GM23338 (cell line): ENCODE measurements around the gene NAALADL2.

ENCODE experiments used
- CTCF ChIP-seq, 2 experiments: fragments of 200-600 bp in 1 of 2; sonication (generic) in 1 of 2; conservative IDR thresholded peaks; 2 replicates each; pipeline versions ENCODE4 v1.5.1 to v1.6.1; 2016 to 2017; ENCODE audit warnings: antibody characterized with exemption in 2 of 2, low read depth in 2 of 2, mild to moderate bottlenecking in 2 of 2, moderate library complexity in 1 of 2
- EZH2 ChIP-seq: fragments of 200-600 bp; sonication (generic); IDR thresholded peaks from one replicate; pipeline ENCODE4 v1.8.0; 2017; ENCODE audit warnings: antibody characterized with exemption, mild to moderate bottlenecking, low read depth; ENCODE audit not compliant: unreplicated experiment
- EZH2phosphoT487 ChIP-seq: fragments of 200-600 bp; sonication (generic); IDR thresholded peaks from one replicate; pipeline ENCODE4 v1.8.1; 2018; ENCODE audit warnings: antibody characterized with exemption; ENCODE audit not compliant: unreplicated experiment
- POLR2AphosphoS5 ChIP-seq: IDR thresholded peaks from 2 replicates; pipeline ENCODE4 v1.6.1; 2016; ENCODE audit warnings: antibody characterized with exemption, low read depth
- ZNF462 ChIP-seq: fragments of 250-450 bp; sonication (Bioruptor Pico); IDR thresholded peaks from 2 replicates; pipeline ENCODE4 v1.5.0; 2020; ENCODE audit warnings: mild to moderate bottlenecking, moderate library complexity

- no peak for TF ChIP-seq POLR2AphosphoS5
- no peak for TF ChIP-seq CTCF (conservative IDR thresholded peaks at IDR 0.05; ENCODE audit: low read depth in 2 of 2)
- no peak for TF ChIP-seq EZH2phosphoT487
- no peak for TF ChIP-seq EZH2
- no peak for TF ChIP-seq ZNF462 (CRISPR knock-in tag)
Observed at GRCh38 chr3:175007306-175007705, 148.2 kb downstream of the NAALADL2 start.
